ENCODE results near the gene HCN2. TPM values are rescaled to one million over a fixed set of nuclear protein-coding genes. Genes with fewer than 3 reads are reported as not detected.

Gene HCN2
- total RNA-seq, 2 experiments from 2014 or later: 2.1 TPM

DNA sequence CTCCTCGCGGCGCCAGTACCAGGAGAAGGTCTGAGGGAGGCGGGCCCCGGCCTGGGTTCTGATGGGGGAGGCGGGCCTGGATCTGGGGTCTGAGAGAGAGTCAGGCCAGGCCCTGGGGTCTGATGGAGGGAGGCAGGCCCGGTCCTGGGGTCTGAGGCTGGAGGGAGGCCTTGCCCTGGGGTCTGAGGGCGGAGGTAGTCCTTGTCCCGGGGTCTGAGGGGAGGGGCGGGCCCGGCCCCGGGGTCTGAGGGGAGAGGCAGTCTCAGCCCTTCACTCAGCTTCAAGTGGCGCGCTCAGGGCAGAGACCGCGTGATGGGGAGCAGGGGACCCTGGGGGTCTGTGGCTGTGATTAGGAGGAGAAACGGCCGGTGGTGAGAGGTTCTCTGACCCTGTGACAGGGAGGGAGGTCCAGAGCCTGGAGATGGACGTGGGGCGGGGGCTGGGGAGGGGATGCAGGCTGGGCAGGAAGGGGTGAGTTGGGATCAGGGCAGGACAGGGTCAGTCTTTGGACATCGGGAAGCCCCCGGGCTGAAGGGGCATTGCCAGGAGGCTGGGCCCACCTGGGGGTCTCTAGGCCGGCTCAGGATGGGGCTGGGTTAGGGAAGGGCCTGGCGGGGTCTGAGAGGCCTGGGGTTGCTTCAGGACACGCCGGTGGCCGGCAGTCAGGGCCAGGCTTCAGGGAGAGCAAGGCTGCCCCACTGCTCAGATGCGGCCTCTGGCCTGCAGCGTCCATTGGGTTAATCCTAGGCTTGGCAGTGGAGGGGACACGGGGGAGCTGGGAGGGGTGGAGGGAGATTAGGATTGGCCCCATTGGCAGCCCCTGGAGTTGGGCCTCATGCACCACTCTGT lies 18.7 kb downstream of the HCN2 start:
- H3K27me3 ChIP-seq (ENCODE audit: control insufficient read depth in 1 of 2, insufficient read depth in 2 of 2, low read length in 2 of 2): no peaks in the 10 kb centered on the region
- H3K36me3 Mint-ChIP-seq (ENCODE audit: low read depth): no peaks in the 10 kb centered on the region
- H3K9me3 Mint-ChIP-seq: no peaks in the 10 kb centered on the region
- no peak overlapping the region for H3K27ac ChIP-seq (ENCODE audit: low read depth in 1 of 2, low read length in 2 of 2)
- H3K4me1 Mint-ChIP-seq (ENCODE audit: low read depth): peaks cover 22% of the 10 kb centered on the region
- H3K4me1 ChIP-seq (ENCODE audit: insufficient read depth, low read length): peaks cover 46% of the 10 kb centered on the region
- no peak overlapping the region for H3K27ac Mint-ChIP-seq
- H3K36me3 ChIP-seq (ENCODE audit: insufficient read depth, low read length): no peaks in the 10 kb centered on the region
- TF ChIP-seq, protein P1, sequence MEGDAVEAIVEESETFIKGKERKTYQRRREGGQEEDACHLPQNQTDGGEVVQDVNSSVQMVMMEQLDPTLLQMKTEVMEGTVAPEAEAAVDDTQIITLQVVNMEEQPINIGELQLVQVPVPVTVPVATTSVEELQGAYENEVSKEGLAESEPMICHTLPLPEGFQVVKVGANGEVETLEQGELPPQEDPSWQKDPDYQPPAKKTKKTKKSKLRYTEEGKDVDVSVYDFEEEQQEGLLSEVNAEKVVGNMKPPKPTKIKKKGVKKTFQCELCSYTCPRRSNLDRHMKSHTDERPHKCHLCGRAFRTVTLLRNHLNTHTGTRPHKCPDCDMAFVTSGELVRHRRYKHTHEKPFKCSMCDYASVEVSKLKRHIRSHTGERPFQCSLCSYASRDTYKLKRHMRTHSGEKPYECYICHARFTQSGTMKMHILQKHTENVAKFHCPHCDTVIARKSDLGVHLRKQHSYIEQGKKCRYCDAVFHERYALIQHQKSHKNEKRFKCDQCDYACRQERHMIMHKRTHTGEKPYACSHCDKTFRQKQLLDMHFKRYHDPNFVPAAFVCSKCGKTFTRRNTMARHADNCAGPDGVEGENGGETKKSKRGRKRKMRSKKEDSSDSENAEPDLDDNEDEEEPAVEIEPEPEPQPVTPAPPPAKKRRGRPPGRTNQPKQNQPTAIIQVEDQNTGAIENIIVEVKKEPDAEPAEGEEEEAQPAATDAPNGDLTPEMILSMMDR (IDR thresholded peaks at IDR 0.05): no peak
- ChIA-PET POLR2A (no interaction called here), CTCF (no interaction called here)
- ATAC-seq (ENCODE audit: poor library complexity) (no peak), DNase-seq (no peak)
- no peaks in the 10 kb centered on the region for H3K27me3 Mint-ChIP-seq
- intact Hi-C loops (cut with DNase I, micrococcal nuclease): no loop called here
- H3K4me3 Mint-ChIP-seq: no peak overlapping the region
- no peak overlapping the region for H3K4me3 ChIP-seq (ENCODE audit: low read length)
- no peaks in the 10 kb centered on the region for H3K9me3 ChIP-seq (ENCODE audit: control insufficient read depth in 1 of 2, insufficient read depth in 1 of 2, low read length in 2 of 2)

DNA sequence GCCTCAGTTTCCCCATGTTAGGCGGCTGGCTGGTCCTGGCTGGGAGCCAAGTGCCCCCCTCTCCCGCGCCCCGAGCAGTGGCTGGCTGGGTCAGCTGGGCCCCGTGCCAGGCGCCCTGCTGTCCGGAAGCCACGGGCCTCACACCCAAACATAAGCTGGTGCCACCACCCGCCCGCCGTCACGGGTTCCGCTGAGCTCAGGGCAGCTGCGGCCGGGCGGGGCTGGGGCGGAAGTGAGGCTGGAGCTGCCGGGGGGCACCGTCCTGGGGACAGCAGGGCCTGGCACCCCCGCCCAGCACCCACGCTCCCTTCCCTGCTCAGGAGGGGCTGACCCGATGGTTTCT lies 19.3 kb downstream of the HCN2 start:
- DNase-seq: peak in 1 of 14 experiments; percentile 25
- H3K4me1 ChIP-seq (ENCODE audit: insufficient read depth, low read length): peaks cover 46% of the 10 kb centered on the region
- no peak overlapping the region for H3K27ac Mint-ChIP-seq

DNA sequence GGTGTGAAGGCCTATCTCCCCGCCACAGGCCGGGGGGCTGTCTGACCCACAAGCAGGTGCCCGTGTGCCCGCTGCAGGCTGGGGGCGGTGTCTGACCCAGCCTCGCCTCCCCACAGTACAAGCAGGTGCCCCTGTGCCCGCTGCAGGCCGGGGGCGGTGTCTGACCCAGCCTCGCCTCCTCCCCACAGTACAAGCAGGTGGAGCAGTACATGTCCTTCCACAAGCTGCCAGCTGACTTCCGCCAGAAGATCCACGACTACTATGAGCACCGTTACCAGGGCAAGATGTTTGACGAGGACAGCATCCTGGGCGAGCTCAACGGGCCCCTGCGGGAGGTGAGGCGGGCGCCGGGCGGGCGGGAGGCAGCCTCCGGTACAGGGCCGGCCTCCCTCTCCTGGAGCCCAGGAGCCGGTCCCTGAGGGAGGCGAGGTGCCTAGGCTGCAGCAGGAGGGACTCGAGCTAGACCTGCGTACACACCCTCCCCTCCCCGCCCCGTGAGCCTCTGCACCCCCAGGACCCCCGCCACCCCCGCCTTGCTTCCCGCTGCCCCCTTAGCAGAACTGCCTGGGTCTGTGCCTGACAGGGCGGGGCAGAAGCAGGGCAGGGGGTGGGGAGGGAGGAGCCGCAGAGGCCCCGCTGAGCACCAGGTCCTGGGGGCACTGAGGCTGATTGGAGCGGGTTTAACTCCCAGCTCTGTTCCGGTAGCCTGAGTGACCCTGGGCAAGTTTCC lies 20.6 kb downstream of the HCN2 start:
- H3K4me3 Mint-ChIP-seq: peak overlapping the region; percentile 95
- Histone ChIP-seq H3K9me3 (ENCODE audit: control insufficient read depth in 1 of 2, insufficient read depth in 1 of 2, low read length in 2 of 2) (no peaks in the 10 kb centered on the region), H3K27me3 (ENCODE audit: control insufficient read depth in 1 of 2, insufficient read depth in 2 of 2, low read length in 2 of 2) (no peaks in the 10 kb centered on the region), H3K27ac (ENCODE audit: low read depth in 1 of 2, low read length in 2 of 2) (peak overlapping the region; percentile 29 to 67), H3K36me3 (ENCODE audit: insufficient read depth, low read length) (peaks cover 10% of the 10 kb centered on the region), H3K4me1 (ENCODE audit: insufficient read depth, low read length) (peaks cover 43% of the 10 kb centered on the region), H3K4me3 (ENCODE audit: low read length) (peak overlapping the region; percentile 65)
- DNase-seq (peak in 12 of 14 experiments; percentile 20 to 79 (median 46)), ATAC-seq (ENCODE audit: poor library complexity) (peak; percentile 47)
- CTCF ChIA-PET: interaction anchor here (2.0 kb wide), 1 partner anchor 26 kb away, joined by 6 read pairs; no protein-coding TSS in a partner anchor
- TF ChIP-seq, protein P1 (IDR thresholded peaks at IDR 0.05): no peak
- no peaks in the 10 kb centered on the region for H3K9me3 Mint-ChIP-seq
- intact Hi-C loops (cut with DNase I, micrococcal nuclease): loop anchor here (2.0 kb wide), 3 partner anchors 23 to 71 kb away; partner anchors contain the start of genes POLRMT (in 1 of the 2) and RNF126 (in 1 of the 2)
- H3K36me3 Mint-ChIP-seq (ENCODE audit: low read depth): peaks cover 8% of the 10 kb centered on the region
- POLR2A ChIA-PET: interaction anchor here (0.8 to 3.2 kb wide), 4 partner anchors 32 to 53 kb away, joined by 3 to 14 read pairs (median 4); partner anchors contain the start of gene RNF126
- no peaks in the 10 kb centered on the region for H3K27me3 Mint-ChIP-seq
- peak overlapping the region; percentile 85 for H3K27ac Mint-ChIP-seq
- H3K4me1 Mint-ChIP-seq (ENCODE audit: low read depth): peaks cover 22% of the 10 kb centered on the region

More for the DNA sequence above, 19.3 kb downstream of the HCN2 start:
- Mint-ChIP-seq H3K9me3 (no peaks in the 10 kb centered on the region), H3K4me3 (no peak overlapping the region), H3K27me3 (no peaks in the 10 kb centered on the region), H3K4me1 (ENCODE audit: low read depth) (peaks cover 22% of the 10 kb centered on the region), H3K36me3 (ENCODE audit: low read depth) (no peaks in the 10 kb centered on the region)
- POLR2A ChIA-PET: no interaction called here
- Histone ChIP-seq H3K9me3 (ENCODE audit: control insufficient read depth in 1 of 2, insufficient read depth in 1 of 2, low read length in 2 of 2) (no peaks in the 10 kb centered on the region), H3K27me3 (ENCODE audit: control insufficient read depth in 1 of 2, insufficient read depth in 2 of 2, low read length in 2 of 2) (no peaks in the 10 kb centered on the region), H3K4me3 (ENCODE audit: low read length) (no peak overlapping the region), H3K36me3 (ENCODE audit: insufficient read depth, low read length) (peaks cover under 1% of the 10 kb centered on the region), H3K27ac (ENCODE audit: low read depth in 1 of 2, low read length in 2 of 2) (no peak overlapping the region)
- TF ChIP-seq, protein P1 (IDR thresholded peaks at IDR 0.05): no peak
- ATAC-seq (ENCODE audit: poor library complexity): no peak
- CTCF ChIA-PET: no interaction called here
- intact Hi-C loops (cut with DNase I, micrococcal nuclease): no loop called here

All from CD4-positive, alpha-beta T cell (primary cell).